NCI-H526 (cell line): ENCODE results near the gene SYT17.

Experiments
- DNase-seq, 2 experiments: peaks; one replicate each; lab custom pipeline; 2025; lab: John Stamatoyannopoulos, UW

SYT17 gene, protein sequence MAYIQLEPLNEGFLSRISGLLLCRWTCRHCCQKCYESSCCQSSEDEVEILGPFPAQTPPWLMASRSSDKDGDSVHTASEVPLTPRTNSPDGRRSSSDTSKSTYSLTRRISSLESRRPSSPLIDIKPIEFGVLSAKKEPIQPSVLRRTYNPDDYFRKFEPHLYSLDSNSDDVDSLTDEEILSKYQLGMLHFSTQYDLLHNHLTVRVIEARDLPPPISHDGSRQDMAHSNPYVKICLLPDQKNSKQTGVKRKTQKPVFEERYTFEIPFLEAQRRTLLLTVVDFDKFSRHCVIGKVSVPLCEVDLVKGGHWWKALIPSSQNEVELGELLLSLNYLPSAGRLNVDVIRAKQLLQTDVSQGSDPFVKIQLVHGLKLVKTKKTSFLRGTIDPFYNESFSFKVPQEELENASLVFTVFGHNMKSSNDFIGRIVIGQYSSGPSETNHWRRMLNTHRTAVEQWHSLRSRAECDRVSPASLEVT

DNA sequence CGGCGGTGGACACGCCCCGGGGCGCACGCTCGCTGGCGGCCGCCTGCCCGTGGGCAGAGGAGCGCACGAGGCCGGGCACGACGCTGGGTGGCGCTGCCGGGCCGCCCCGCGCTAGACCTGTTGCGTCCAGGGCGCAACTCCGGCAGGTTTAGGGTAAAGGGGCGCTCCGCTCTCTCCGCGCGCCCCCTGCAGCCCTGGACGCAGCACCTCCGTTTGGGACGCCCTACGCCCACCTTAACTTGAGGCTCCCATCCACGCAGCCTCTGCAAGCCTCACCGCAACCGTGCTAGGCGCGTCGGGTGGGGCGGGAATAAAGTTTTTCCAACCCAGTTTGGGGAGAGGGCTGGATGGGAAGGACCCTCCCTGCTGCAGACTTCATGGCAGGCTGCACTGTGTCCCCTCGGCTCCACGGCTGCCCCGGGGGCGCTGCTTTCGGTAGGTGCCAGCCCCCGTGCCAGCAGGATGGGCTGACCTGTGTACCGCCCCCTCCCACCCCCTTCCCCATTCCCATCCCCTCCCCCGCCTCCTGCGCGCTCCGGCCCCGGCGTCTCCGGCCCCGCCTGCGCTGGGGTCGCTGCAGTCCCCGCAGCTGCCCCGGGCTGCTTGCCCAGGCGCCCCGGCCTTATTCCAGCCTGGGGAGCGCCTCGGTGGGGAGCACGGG, at the start of gene SYT17:
TSS of gene SYT17 (plus strand) at position 531 of the 661 bp plus-strand sequence. CDS start 407 bp downstream, outside the sequence.
- DNase-seq = peak; percentile 7 to 47

DNA sequence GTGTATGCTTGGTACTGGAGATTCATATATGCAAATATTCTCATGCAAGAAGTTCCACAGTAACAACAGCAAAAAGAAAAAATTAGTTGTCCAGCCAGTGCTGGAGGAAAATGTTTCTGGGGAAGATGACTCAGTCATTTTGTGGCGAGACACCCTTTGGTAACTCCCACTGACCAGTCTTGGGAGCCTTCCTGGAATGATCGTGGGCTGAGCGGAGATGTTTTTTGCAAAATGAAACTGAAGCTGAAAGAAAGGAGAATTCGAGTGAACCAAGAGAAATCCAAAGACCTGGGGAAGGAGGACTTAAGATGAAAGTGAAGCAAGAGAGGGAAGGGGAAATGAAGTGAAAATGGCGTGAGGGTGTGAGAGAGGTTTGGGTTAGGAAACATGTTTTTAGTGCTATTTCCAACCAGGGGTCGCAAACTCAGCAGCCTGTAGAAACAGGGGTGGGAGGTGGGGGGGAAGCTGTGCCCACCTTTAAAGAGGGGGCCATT, 49.1 kb upstream of the SYT17 start:
- no peak for DNase-seq

DNA sequence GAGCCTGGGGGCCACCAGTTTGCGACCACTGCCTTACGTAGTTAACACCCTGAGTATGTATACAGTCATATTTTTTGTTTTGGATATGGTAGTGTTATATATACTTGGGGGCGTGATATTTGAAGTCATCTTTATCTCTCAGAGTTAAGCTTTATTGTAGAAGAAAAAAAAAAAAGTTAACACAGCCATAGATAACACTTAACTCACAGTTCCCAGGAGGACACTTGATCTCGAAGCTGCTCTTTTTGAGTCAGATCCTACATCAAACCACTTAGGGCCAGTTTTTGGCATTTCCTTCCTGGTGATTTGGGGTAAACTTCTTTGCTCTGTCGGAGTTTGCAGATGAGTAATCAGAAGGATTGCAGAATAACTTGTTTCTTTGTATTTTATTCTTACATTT, 48.5 kb upstream of the SYT17 start:
- no peak for DNase-seq

DNA sequence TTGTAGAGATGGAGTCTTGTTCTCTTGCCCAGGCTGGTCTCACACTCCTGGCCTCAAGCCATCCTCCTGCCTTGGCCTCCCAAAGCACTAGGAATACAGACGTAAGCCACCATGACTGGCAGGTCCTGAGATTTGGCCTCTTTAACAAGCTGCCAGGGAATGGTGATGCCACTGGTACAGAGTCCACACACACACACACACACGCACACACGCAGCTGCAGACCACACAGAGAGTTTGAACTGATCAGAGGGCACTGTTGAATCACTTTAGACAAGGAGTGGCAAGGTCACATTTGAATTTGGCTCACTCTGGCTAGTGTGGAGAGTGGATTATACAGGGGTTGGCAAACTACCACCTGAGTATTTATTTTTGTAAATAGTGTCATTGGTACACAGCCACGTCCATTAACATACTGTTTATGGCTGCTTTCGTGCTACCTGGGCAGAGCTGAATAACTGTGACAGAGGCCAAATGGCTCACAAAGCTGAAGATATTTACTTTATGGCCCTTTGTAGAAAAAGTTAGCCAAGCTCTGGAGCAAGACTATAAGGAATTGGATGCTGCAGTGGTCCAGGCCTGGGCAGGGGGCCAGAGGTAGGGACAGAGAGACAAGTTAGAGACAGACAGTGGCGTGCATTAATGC, 44.4 kb upstream of the SYT17 start:
- DNase-seq = no peak

DNA sequence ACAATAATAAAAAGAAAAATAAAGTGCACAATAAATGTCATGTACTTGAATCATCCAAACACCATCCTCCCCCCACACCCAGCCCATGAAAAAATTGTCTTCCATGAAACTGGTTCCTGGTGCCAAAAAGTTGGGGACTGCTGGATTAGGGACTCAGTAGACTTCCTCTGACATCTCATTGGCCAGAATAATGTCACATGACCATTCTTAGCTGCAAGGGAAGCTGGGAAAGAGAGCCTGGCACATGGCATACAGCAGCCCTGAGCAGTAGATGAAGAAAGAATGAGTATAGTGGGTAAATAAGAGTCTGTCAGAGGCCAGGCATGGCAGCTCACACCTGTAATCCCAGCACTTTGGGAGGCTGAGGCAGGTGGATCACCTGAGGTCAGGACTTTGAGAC, 41.7 kb upstream of the SYT17 start:
- DNase-seq = no peak

DNA sequence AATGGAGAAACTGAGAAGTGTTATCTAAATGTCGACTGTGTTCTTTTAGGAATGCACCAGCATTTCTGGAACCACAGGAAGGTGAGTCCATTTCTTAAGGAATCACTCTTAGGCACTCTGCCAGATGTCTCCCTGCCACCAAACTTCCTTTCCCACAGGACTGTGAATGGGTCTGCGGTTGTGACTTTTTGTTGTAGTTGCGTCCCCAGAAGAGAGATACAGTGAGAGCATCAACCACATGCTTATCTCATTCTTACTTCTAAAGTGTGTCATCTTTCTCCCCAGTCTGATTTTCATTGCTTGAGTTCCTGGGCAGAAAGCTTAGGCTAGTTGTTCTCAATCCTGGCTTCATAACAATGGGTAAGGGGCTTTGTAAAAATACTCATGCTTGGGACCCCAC, 40.8 kb upstream of the SYT17 start:
- DNase-seq = no peak

DNA sequence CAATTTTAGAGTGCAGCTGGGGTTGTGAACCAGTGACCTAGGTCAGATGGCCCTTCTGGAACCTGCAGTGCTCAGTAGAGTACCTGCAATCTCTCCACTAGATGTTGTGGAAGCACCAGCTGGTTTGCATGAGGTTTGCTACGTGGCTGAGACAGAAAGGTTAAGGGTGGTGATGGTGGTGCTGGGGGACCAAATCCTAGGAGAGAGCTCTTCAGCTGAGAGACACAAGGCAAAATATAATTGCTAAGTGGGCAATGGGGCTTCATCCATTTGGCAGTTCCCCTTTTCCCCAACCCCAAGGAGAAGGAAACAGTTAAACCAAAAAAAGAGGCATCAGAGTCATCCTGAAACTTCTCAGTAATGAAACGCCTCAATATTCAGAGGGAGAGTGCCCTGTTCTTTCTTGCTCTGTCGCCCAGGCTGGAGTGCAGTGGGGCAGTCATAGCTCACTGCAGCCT, 40.3 kb upstream of the SYT17 start:
- no peak for DNase-seq

DNA sequence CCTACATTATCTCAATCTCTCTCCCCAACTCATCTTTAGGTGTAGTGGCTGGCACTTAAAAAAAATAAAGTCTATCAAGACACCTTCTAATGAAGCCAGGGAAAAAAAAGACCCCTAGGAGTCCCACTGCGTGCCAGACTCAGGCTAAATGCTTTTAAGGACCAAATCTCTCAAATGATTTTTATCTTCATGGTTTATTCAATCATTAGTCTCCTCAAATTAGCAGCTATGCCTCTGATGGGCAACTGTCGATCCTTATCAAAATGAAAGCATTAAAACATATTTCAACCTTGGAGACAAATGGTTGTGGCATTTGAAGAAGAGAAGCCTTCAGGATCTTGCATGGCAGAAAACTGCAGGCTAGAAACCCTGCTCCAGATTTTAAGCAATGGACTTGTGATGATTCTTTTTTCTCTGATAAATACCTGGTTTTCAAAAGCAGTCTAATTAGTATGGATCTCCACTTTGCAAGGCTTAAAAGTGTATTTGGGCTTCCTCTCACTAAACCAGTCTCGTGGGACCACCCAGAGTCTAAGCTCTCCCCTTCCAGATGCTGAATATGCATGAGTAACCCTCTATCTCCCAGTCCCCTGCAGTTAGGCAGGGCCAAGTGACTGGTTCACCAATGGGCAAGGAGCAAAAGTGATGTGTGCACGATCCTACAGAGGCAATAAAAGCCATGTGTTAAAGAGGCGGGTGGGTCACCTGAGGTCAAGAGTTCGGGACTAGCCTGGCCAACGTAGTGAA, 39.4 kb upstream of the SYT17 start:
- DNase-seq = no peak

DNA sequence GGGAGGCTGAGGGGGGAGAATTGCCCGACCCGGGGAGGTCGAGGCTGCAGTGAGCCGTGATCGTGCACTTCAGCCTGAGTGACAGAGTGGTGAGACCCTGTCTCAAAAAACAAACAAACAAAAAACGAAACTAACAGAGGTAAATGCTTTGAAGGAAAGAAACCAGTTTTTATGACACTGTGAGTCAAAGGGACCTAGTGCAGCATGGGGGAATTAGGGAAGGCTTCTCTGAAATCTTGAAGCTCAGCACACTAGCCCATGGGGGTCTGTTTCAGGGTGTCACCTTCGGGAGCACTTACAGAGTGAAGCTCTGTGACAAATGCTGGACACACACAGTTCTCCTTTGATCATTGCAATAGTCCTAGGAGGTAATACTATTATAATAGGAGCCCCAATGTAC, 37.7 kb upstream of the SYT17 start:
- no peak for DNase-seq

DNA sequence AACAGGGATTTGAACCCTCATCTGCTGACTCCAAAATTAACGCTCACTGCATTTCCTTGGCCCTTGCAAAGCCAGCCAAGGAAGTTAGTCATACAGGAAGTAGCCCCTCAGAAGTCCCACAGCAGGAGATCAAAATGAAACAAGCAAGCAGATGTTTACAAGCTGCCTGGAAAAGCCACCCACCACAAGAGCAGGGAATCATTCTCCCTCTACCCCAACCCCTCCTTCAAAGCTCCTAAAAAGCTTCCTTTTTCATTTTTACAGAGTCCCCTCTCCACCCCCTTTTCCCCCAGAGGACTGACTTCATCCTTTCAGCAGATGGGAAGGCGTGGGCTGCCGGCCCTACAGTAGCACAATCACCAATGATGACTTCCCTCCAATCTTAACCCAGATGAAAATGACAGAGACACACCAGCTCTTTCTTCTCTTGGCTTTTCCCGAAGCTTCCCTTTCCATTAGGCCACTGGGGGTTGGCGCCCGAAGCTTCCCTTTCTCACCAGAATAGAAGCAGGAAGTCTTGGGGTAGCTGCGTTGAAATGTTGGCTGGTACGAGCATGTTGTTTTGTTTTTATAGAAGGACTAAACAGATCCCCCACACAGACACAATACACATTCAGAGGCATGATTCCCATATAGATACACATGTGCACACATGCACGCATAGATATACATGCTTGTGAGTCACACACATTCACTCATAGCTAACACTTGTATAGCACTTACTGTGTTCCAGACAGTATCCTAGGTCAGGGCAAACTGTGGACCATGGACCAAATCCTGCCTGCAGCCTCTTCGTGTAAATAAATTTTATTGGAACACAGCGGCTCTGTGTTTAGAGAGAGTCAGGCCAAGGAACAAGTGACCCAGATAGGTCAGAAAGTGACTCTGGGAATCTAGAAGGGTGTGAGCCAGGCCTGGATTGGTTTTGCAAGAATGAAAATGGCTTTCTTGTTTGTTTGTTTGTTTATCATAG, 36.9 kb upstream of the SYT17 start:
- no peak for DNase-seq

DNA sequence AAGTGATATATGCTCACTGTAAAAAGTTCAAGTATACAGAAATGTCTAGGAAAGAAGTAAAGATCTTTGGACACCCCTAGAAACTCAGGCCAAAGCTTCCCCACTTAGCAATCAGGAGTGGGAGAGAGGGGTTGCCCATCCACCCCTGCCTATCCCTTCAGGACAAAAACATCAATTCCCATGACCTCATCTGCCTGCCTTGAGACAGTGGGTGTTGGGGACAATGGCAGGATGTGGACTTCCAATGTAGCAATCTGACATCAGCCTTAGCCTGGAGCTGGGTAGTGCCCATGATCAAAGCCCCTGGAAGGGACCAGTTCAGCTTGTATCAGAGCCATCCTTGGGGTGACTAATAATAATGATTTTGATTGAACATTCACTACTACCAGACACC, 36.2 kb upstream of the SYT17 start:
- no peak for DNase-seq

DNA sequence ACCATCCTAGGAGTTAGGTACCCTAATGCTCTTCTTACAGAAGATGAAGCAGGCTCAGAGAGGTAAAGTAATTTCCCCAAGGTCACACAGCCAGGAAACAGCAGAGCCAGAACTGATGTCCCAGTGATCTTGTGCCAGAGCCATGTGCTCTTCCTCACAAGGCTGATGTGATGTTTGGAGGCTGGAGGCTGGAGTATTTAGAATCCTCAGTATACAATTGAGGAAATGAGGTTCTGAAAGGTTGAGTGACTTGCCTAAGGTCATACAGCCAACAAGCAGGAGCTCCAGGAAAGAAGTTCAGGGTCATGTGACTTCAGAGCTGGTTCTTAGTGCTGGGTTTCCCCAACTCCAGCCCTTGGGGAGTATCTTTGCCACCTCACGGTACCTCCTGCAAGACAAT, 35.8 kb upstream of the SYT17 start:
- no peak for DNase-seq

DNA sequence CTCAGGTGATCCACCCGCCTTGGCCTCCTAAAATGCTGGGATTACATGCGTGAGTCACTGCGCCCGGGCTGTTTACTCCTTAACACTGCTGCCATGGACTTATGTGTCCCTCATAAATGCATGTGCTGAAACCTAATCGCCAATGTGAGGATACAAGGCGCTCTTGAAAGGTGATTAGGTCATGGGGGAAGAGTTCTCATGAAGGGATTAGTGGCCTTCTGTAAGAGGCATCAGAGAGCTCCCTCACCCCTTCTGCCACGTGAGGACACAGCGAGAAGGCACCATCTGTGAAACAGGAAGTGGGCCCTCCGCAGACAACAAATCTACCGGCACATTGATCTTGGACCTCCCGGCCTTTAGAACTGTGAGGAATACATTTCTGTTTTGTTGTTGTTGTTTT, 35.1 kb upstream of the SYT17 start:
- DNase-seq = no peak

DNA sequence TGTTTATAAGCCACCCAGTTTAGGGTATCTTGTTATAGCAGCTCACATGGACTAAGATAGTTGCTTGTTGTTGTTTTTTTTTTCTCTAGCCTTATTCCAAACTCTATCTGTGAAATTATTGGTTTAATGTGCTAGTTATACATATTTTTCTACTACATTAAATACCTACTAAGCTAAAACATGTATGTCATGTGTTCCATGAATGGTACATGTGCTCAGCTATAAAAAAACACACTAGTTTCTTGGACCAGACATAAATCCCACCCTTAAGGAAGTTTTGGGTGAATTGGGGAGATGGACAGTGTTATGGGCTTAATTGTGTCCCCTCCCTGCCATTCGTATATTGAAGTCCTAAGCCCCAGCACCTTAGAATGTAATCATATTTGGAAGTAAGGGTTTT, 34.4 kb upstream of the SYT17 start:
- no peak for DNase-seq

DNA sequence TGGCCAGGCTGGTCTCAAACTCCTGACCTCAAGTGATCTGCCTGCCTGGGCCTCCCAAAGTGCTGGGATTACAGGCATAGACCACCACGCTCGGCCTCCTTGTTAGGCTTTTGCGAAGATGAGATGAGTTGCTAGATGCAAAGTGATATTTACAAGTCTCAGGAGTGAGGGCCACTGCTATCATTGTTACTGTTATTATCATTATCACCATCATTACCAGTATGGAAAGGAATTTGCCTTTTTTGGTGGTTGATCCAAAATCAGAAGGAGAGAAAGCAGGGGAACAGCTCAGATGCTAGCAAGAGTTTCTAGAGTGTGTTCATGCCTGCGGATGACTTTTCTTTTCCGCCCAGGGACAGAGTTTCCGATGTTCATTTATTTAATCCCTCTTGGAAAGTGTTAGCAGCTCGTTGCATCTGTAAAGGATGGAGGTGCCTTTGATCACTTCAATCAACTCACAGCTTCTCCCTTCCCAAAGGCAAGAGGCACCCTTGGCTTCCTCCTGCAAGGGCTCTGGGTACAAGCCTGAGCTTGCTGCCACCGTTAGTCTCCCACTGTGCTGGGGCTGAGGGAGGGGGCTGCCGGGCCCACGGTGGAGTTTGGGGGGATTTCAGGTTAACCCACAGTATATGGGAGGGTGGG, 32.7 kb upstream of the SYT17 start:
- DNase-seq = no peak

DNA sequence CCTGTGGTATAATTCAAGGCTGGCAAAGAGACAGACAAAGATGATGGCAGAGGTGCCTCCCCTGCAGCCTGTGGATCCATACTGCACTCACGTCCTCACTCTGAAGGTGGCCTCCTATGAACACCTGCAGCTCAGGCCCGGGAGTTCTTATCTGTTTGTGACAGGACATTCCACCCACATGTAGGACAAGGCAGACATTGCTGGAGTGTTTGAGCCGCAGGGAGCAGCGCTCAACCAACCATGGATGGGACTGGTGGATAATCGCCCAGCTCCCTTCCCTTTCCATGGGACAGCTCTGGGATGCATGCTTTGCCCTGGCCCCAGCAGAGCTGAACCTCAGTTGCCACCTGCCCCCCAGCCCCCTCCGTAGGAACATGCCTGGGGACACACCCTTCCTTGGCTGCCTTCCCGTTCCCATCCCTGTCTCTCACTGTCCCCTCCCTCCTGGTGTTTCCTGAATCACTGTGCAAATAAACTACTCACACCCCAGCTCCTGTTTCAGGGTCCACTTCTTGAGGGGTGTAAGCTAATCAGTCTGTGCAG, 32.1 kb upstream of the SYT17 start:
- no peak for DNase-seq

DNA sequence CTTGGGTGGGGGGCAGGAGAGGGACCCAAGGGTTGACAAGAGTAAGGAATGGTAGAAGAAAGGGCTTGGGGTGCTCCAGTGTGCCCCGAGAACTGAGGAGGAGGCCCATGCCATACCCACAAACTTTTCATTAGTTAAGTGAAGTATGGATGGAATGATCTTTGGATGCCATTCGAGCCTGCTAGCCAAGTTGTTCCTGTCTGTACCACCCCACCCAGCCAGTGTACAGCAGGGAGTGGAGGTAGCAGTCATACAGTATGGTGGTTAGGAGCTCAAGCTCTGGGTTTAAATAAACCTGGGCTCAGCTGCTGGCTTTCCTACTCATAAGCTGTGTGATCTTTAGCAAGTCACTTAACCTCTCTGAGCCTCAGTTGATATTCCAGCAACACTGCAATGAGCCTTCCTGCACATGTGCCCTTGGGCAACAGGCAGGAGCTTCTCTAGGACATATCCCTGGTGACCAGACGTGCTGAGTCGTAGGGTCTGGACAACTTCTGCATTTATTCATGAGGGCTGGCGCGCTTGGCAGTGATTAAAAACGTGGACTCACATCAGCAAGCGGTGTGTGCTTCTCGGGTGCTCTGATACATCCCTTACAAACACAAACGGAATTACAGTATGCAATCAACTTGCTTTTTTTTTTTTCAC, 31.4 kb upstream of the SYT17 start:
- DNase-seq = no peak

DNA sequence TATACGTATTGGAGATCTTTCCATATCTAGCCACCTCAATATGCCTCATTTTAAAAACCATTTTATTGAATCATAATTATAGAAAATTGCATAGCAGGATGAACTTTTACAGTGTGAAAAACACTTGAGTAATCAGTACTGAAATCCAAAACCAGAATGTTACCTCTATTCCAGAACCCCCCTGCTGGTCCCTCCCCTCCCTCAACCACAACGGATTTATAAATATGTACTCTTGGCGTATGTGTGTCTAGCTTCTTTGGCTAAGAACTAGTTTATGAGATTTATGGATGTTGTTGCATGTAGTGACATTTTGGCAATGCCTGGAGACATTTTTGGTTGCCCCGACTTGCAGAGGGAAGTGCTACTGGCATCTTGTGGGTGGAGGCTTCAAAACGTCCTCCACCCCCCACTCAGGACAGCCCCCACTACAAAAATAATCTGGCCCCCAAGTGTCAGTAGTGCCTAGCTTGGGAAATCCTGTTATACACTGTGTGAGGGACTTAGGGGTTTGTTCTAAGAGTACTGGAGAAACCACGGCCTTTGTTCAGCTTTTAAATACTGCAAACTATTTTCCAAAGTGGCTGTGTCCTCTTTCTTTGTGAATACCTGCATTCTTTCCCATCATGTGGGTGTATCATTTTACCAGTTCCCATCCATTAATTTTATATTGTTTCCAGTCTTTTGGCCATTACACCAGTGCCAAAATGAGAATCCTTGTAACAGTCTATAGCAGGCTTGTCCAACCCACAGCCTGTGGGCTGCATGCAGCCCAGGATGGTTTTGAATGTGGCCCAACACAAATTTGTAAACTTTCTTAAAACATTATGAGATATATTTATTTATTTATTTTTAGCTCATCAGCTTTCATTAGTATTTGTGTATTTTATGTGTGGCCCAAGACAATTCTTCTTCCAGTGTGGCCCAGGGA, 30.6 kb upstream of the SYT17 start:
- DNase-seq = no peak
